Panc1 (cell line): ENCODE measurements around the gene RBFOX1.

Experiments
- POLR2AphosphoS5 ChIP-seq: IDR thresholded peaks from 2 replicates; pipeline ENCODE4 v1.6.1; 2012; ENCODE audit warnings: mild to moderate bottlenecking, low read depth, low read length, moderate library complexity
- REST ChIP-seq, 2 experiments: IDR thresholded peaks; 2 replicates each; pipeline ENCODE4 v1.6.1; 2011 to 2012; ENCODE audit warnings: low read depth in 2 of 2, control low read depth in 1 of 2, low read length in 1 of 2, mild to moderate bottlenecking in 1 of 2, moderate library complexity in 1 of 2; ENCODE audit not compliant: insufficient read depth in 1 of 2
- TF ChIP-seq, protein P1 (sequence below): fragments of 450-650 bp; IDR thresholded peaks from 2 replicates; pipeline ENCODE4 v1.5.1; 2017; ENCODE audit warnings: mild to moderate bottlenecking

DNA sequence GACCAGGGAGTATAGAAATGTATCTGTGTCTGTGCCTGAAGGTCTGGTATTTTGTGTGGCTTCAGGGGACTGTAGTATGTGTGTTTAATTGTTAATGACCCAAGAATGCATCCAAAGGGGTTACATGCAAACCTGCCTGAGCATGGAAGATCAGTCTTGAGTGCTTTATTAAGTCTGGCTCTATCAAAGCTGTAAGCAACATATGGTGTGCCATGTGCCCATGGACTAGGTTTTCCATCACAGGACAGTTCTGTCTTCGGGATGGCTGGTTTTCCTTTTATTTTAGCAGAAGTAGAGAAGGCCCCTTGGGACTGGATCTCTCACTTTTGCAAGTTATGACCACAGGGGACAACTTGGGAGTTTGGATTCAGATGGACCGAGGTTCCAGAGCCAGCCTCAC is 18.2 kb downstream of the RBFOX1 start:
- TF ChIP-seq, protein P1, sequence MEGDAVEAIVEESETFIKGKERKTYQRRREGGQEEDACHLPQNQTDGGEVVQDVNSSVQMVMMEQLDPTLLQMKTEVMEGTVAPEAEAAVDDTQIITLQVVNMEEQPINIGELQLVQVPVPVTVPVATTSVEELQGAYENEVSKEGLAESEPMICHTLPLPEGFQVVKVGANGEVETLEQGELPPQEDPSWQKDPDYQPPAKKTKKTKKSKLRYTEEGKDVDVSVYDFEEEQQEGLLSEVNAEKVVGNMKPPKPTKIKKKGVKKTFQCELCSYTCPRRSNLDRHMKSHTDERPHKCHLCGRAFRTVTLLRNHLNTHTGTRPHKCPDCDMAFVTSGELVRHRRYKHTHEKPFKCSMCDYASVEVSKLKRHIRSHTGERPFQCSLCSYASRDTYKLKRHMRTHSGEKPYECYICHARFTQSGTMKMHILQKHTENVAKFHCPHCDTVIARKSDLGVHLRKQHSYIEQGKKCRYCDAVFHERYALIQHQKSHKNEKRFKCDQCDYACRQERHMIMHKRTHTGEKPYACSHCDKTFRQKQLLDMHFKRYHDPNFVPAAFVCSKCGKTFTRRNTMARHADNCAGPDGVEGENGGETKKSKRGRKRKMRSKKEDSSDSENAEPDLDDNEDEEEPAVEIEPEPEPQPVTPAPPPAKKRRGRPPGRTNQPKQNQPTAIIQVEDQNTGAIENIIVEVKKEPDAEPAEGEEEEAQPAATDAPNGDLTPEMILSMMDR = no peak
- no peak for TF ChIP-seq POLR2AphosphoS5
- TF ChIP-seq REST (IDR thresholded peaks at IDR 0.05; ENCODE audit: insufficient read depth in 1 of 2, low read depth in 2 of 2, low read length in 1 of 2) = no peak
